ENCODE data around the gene CDKN2B-AS1. TPM values are rescaled to one million over a fixed set of nuclear protein-coding genes. Genes with fewer than 3 reads are reported as not detected.

CDKN2B-AS1 gene
- total and polyA plus RNA-seq, 8 donors, result 0.24 to 0.92 (median 0.55) TPM; not detected in 3

GRCh38 chr9:22098643-22099332 lies 104.2 kb downstream of the CDKN2B-AS1 start:
- ATAC-seq (peak in 3 of 4 donors; percentile 37 to 67 (median 67)), DNase-seq (no peak)
- no peak overlapping the region for H3K27ac ChIP-seq

GRCh38 chr9:22100626-22101025 lies 106.0 kb downstream of the CDKN2B-AS1 start:
- Histone ChIP-seq H3K4me1 (no peaks in the 10 kb centered on the region), H3K27ac (no peak overlapping the region), H3K4me3 (no peak overlapping the region), H3K36me3 (no peaks in the 10 kb centered on the region), H3K9me3 (no peaks in the 10 kb centered on the region), H3K27me3 (no peaks in the 10 kb centered on the region)
- ATAC-seq, result no peak
- DNase-seq, result no peak
- intact Hi-C loops (cut with DNase I), result no loop called here
- no peak for TF ChIP-seq CTCF (IDR thresholded peaks at IDR 0.05)
- FAIRE-seq, result no peak
- WGBS, 2 donors, result 59 to 69% methylated on average over 2 of the region's 2 CpGs

More at GRCh38 chr9:22098643-22099332, 104.2 kb downstream of the CDKN2B-AS1 start:
- Histone ChIP-seq H3K9me3 (no peaks in the 10 kb centered on the region), H3K4me3 (no peak overlapping the region), H3K4me1 (no peaks in the 10 kb centered on the region), H3K36me3 (no peaks in the 10 kb centered on the region), H3K27me3 (no peaks in the 10 kb centered on the region)
- FAIRE-seq, result no peak
- intact Hi-C loops (cut with DNase I), result no loop called here
- TF ChIP-seq CTCF (IDR thresholded peaks at IDR 0.05), result no peak
- WGBS, 2 donors, result 59 to 66% methylated on average over 3 of the region's 3 CpGs

GRCh38 chr9:22102146-22103053 lies 107.8 kb downstream of the CDKN2B-AS1 start:
- intact Hi-C loops (cut with DNase I), result no loop called here
- ATAC-seq (no peak), FAIRE-seq (no peak), DNase-seq (no peak)
- Histone ChIP-seq H3K27me3 (no peaks in the 10 kb centered on the region), H3K9me3 (no peaks in the 10 kb centered on the region), H3K36me3 (no peaks in the 10 kb centered on the region), H3K4me3 (no peak overlapping the region), H3K4me1 (no peaks in the 10 kb centered on the region), H3K27ac (no peak overlapping the region)
- WGBS, 2 donors, result 83 to 90% methylated on average over 4 of the region's 4 CpGs
- no peak for TF ChIP-seq CTCF (IDR thresholded peaks at IDR 0.05)

- Histone ChIP-seq H3K4me1 (peaks cover 0 to 5% (median 4%) of the 10 kb centered on the region in 3 donors), H3K36me3 (no peaks in the 10 kb centered on the region), H3K4me3 (no peak overlapping the region), H3K27ac (peak overlapping the region in 2 of 4 donors; percentile 13 to 23), H3K9me3 (no peaks in the 10 kb centered on the region), H3K27me3 (no peaks in the 10 kb centered on the region)
- DNase-seq (no peak), FAIRE-seq (peak; percentile 84), ATAC-seq (peak in 1 of 4 donors; percentile 35)
- 39 to 40% methylated on average over 4 of the region's 4 CpGs for WGBS, 2 donors
- no peak for TF ChIP-seq CTCF (IDR thresholded peaks at IDR 0.05)
- intact Hi-C loops (cut with DNase I), result no loop called here
These were observed 109.3 kb downstream of the CDKN2B-AS1 start for GRCh38 chr9:22103685-22104575.
